ENCODE data around the gene ITGB1. TPM values are rescaled to one million over a fixed set of nuclear protein-coding genes. Genes with fewer than 3 reads are reported as not detected.
"Not testable (repeated sequence)": the region's sequence is repeated elsewhere in the genome, so short reads cannot be mapped to it uniquely, and the experiment has no call there.

Gene ITGB1
- total RNA-seq, 1 donor from 2014 or later = 671 TPM

GRCh38 chr10:32932225-32932729, 25.8 kb downstream of the ITGB1 start:
- no peak for DNase-seq

GRCh38 chr10:32931593-32931992, 26.4 kb downstream of the ITGB1 start:
- DNase-seq = no peak

DNA sequence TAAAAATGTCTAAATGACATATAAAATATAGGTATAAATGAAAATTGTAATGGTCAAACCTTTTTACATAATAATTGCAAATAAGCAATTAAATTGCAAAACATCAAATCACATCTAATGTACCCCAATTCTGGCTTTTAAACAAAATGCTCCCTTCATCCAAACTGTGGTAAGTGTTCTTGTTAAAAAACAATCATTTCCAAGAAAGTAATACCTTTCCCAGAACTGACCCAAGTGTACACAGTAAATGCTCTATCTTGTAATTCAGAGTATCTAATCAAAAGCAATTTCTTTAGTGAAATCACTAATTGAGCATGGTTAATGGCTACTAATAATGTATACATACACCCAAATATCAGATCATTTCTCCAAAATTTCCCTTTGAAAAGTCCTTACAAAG, 28.0 kb downstream of the ITGB1 start:
- no peak for DNase-seq

- DNase-seq = no peak
Observed at GRCh38 chr10:32929634-32930033, 28.4 kb downstream of the ITGB1 start.

DNA sequence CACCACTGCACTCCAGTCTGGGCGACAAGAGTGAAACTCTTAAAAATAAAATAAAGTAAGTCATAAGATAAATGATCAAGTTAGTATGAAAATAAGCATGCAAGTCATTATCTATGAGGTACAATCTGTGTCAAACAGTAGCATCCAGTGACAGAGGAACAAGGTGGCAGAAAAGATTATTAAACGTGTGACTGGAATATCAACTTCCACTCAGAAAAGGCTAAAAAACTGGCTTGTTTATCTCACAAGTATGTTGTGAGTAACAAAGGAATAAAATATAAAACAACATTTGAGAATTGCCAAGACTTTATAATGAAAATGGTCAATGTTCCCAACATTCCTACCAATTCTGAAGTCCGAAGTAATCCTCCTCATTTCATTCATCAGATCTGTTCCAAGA, 30.3 kb downstream of the ITGB1 start:
- DNase-seq = no peak

DNA sequence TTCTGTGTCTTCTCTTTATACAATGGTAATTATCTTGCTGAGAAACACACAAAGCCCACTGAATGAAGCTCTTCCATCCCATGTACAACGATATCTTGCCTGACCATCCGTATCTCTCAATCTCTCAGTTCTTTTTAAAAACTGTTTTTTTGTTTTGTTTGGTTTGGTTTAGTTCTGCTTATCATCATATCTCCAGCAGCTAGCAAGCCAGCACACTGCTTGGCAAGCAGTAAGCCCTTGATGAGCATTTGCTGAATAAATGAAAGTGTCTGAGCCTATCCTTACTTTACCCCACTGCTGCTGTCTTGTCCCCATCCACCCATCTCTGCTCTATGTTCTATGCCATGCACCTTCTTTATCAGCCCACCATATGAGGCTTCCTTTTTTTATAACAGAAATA, 34.2 kb downstream of the ITGB1 start:
- no peak for DNase-seq

DNA sequence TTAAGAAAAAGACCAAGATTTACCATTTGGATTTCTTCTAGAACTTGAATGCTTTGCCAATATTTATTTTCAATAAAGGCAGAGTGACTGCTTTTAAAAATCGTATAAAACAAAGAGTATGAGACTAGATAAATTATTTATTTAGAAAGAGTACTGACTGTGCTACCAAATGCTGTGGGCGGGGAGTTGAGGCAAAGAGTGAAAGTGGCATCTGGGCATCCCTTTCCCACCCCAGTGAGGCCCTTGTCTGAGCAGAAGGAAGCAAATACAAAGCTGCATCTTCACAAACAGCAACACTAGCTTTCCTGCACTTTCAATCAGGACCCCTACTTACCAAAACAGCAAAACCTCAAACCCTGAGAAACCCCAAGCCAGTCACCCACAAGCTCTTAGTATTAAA, 34.9 kb downstream of the ITGB1 start:
- no peak for DNase-seq

- no peak for DNase-seq
Observed at GRCh38 chr10:32922170-32922569, 35.9 kb downstream of the ITGB1 start.

GRCh38 chr10:32917817-32918216, 40.2 kb downstream of the ITGB1 start:
- not testable (repeated sequence) for DNase-seq

GRCh38 chr10:32911285-32912016, 46.6 kb downstream of the ITGB1 start:
- DNase-seq = no peak

- not testable (repeated sequence) for DNase-seq
Observed at GRCh38 chr10:32909970-32910369, 48.1 kb downstream of the ITGB1 start.

- peak; percentile 10 for DNase-seq
Observed at GRCh38 chr10:32909456-32909855, 48.6 kb downstream of the ITGB1 start.

GRCh38 chr10:32906595-32906994, 51.4 kb downstream of the ITGB1 start:
- no peak for DNase-seq

GRCh38 chr10:32905466-32905865, 52.6 kb downstream of the ITGB1 start:
- no peak for DNase-seq

GRCh38 chr10:32901815-32902214, 56.2 kb downstream of the ITGB1 start:
- no peak for DNase-seq

DNA sequence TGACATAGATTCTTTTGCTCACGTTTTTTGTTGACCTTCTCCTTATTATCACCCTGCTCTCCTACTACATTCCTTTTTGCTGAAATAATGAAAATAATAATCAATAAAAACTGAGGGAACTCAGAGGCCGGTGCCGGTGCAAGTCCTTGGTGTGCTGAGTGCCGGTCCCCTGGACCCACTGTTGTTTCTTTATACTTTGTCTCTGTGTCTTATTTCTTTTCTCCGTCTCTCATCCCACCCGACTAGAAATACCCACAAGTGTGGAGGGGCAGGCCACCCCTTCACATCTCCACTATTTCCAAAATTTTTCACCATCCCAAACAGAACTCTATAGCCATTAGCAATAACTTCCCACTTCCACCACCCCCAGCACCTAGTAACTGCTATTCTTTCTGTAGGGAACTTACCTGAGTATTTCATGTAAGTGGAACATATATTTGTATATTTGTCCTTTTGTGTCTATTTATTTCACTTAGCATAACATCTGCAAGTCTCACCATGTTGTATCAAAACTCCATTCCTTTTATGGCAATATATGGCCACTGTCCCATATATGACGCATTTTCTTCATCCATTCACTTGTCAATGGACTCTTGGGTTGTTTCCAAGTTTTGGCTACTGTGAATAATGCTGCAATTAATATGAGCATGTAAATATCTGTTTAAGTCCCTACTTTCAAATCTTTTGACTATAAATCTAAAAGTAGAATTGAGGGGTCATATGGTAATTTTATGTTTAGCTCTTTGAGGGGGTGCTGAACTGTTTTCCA, 62.6 kb downstream of the ITGB1 start:
- DNase-seq = not testable (repeated sequence)

DNA sequence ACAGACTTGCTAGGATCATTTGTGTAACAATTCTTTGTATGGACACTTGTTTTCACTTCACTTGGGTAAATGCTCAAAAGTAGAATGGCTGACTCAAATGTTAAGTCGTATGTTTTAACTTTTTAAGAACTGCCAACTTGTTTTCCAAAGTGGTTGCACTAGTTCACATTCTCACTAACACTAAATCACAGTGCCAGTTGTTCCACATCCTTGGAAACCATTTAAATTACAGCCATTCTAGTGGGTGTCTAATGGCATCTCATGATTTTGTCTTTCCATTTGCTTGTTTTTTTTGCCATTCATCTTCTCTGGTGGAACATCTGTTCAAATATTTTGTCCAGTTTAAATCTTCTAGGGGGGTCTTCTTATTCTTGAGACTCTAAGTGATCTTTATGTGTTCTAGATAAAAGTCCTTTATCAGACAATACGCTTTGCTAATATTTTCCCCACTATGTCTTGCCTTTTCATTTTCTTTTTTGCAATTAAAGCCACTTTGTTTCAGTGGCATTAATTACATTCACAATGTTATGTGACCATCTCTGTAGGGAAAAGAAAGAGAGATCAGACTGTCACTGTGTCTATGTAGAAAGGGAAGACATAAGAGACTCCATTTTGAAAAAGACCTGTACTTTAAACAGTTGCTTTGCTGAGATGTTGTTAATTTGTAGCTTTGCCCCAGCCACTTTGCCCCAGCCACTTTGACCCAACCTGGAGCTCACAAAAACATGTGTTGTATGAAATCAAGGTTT, 63.9 kb downstream of the ITGB1 start:
- no peak for DNase-seq

DNA sequence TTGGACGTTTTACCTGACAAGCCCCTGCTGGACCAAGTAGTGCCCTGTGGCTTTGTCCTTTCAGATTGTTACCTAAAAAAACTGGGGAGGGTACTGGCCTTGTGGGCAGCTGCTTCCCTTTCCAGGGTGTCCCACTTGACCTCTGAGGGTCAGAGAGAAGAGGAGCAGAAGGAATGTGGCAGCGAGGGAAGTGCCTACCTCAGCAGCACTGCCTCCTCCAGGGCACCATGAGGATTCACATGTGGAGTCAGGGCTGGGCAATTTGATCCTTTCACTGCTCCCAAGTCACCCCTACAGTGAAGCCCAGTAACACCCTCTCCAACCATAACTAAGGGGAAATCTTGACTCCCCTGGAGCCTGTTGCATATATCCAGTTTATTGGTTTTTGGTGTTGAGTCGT, 64.6 kb downstream of the ITGB1 start:
- no peak for DNase-seq

GRCh38 chr10:32891261-32891660, 66.8 kb downstream of the ITGB1 start:
- DNase-seq = no peak

- no peak for DNase-seq
Observed at GRCh38 chr10:32890444-32890843, 67.6 kb downstream of the ITGB1 start.

DNA sequence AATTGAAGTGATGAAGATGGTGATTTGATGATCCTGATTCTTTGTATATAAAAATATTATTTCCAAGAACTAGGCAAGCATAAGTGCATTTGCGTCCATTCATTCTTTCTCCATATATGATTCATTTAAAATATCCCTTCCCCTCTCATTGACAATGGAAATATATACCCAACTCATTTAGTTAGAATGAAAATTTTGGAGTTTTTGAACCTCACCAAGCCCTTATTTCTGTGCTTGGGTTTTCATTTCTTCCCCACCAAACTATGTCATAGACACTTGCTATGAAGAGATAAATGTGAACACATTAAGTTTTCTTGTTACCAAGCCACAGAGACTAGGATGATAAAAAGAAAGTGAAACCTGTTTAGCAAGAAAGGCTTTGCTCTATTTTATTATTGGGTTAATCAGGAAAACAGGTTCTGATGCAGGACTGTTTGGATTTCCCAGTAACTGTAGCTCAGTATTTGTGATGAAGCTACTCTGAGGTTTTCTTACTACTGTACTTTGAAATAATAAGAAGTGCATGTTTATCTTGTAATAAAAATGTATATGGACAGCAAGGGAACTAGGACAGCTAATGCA, 68.3 kb downstream of the ITGB1 start:
- no peak for DNase-seq

- no peak for DNase-seq
Observed at GRCh38 chr10:32888161-32888927, 69.7 kb downstream of the ITGB1 start.
